Neural cell (in vitro differentiated cells): ENCODE measurements around the gene PP2D1. TPM values are rescaled to one million over a fixed set of nuclear protein-coding genes. Genes with fewer than 3 reads are reported as not detected.

Experiments used
- H2AFZ ChIP-seq: fragments of 200-600, 300-800 bp; sonication (generic), shearing (Covaris generic); 2 replicates; pipeline ENCODE4 v1.6.0; 2014; ENCODE audit warnings: low read depth, mild to moderate bottlenecking, antibody characterized with exemption, low read length, moderate library complexity
- H3F3A ChIP-seq: fragments of 200-600 bp; shearing (Covaris generic); 2 replicates; pipeline ENCODE4 v1.6.1; 2016; ENCODE audit warnings: mild to moderate bottlenecking, moderate library complexity, mixed read lengths, antibody characterized with exemption, low read length; ENCODE audit not compliant: insufficient read depth, poor library complexity, severe bottlenecking
- H3K27ac ChIP-seq: fragments of 200-600, 300-800 bp; sonication (generic), shearing (Covaris generic); 2 replicates; pipeline ENCODE4 v1.5.1; 2014; ENCODE audit warnings: mild to moderate bottlenecking, low read length, moderate library complexity
- H3K27me3 ChIP-seq: fragments of 300-800, 200-600 bp; sonication (generic), shearing (Covaris generic); 2 replicates; pipeline ENCODE4 v1.6.0; 2014; ENCODE audit warnings: mild to moderate bottlenecking, low read depth, low read length, moderate library complexity; ENCODE audit not compliant: insufficient read depth
- H3K36me3 ChIP-seq: fragments of 300-800, 200-600 bp; sonication (generic), shearing (Covaris generic); 2 replicates; pipeline ENCODE4 v1.5.1; 2014; ENCODE audit warnings: mild to moderate bottlenecking, antibody characterized with exemption, low read length, moderate library complexity; ENCODE audit not compliant: insufficient read depth
- H3K4me2 ChIP-seq: fragments of 300-800, 200-600 bp; sonication (generic), shearing (Covaris generic); 2 replicates; pipeline ENCODE4 v1.6.0; 2014; ENCODE audit warnings: mild to moderate bottlenecking, low read length
- H3K4me3 ChIP-seq: fragments of 300-800, 200-600 bp; sonication (generic), shearing (Covaris generic); 2 replicates; pipeline ENCODE4 v1.5.1; 2014; ENCODE audit warnings: mild to moderate bottlenecking, low read length, moderate library complexity
- H3K79me2 ChIP-seq: fragments of 200-600 bp; shearing (Covaris generic); replicated peaks from 2 replicates; pipeline ENCODE4 v1.6.0; 2014; ENCODE audit warnings: mild to moderate bottlenecking, low read length, moderate library complexity; ENCODE audit not compliant: insufficient read depth
- H3K9ac ChIP-seq: fragments of 300-800, 200-600 bp; sonication (generic), shearing (Covaris generic); 2 replicates; pipeline ENCODE4 v1.6.1; 2016; ENCODE audit warnings: mild to moderate bottlenecking, low read length, mixed read lengths
- H3K9me2 ChIP-seq: fragments of 200-600 bp; shearing (Covaris generic); 2 replicates; pipeline ENCODE4 v1.6.1; 2016; ENCODE audit warnings: mild to moderate bottlenecking, low read length, mixed read lengths; ENCODE audit not compliant: insufficient read depth
- H3K9me3 ChIP-seq: fragments of 200-600, 300-800 bp; sonication (generic), shearing (Covaris generic); 2 replicates; pipeline ENCODE4 v1.6.1; 2016; ENCODE audit warnings: mild to moderate bottlenecking, mixed run types, low read length, moderate library complexity, mixed read lengths
- H4K20me1 ChIP-seq: fragments of 200-600 bp; shearing (Covaris generic); 2 replicates; pipeline ENCODE4 v1.6.1; 2016; ENCODE audit warnings: mild to moderate bottlenecking, mixed run types; ENCODE audit not compliant: insufficient read depth
- EP300 ChIP-seq: fragments of 450-650 bp; conservative IDR thresholded peaks from 2 replicates; pipeline ENCODE4 v1.6.1; 2014; ENCODE audit warnings: antibody characterized with exemption, mild to moderate bottlenecking, moderate library complexity; ENCODE audit not compliant: poor library complexity, severe bottlenecking
- EZH2 ChIP-seq: fragments of 200-600, 300-800 bp; shearing (Covaris generic), sonication (generic); IDR thresholded peaks from 2 replicates; pipeline ENCODE4 v1.6.1; 2014; ENCODE audit warnings: antibody characterized with exemption, low read length, borderline replicate concordance, mild to moderate bottlenecking; ENCODE audit not compliant: insufficient read depth, poor library complexity, severe bottlenecking
- MXI1 ChIP-seq: fragments of 450-650 bp; conservative IDR thresholded peaks from 2 replicates; pipeline ENCODE4 v1.6.1; 2014; ENCODE audit warnings: antibody characterized with exemption, mild to moderate bottlenecking; ENCODE audit not compliant: poor library complexity, severe bottlenecking
- POLR2AphosphoS5 ChIP-seq: IDR thresholded peaks from 2 replicates; pipeline ENCODE4 v1.6.1; 2012
- RAD21 ChIP-seq: fragments of 450-650 bp; conservative IDR thresholded peaks from 2 replicates; pipeline ENCODE4 v1.6.1; 2014; ENCODE audit warnings: antibody characterized with exemption, mild to moderate bottlenecking, moderate library complexity
- SMC3 ChIP-seq: fragments of 450-650 bp; conservative IDR thresholded peaks from 2 replicates; pipeline ENCODE4 v1.6.1; 2014; ENCODE audit warnings: antibody characterized with exemption, mild to moderate bottlenecking, moderate library complexity; ENCODE audit not compliant: poor library complexity
- TAF1 ChIP-seq: IDR thresholded peaks from 2 replicates; pipeline ENCODE4 v1.6.1; 2012; ENCODE audit warnings: low read depth
- polyA plus RNA-seq: library from polyadenylated mRNA; depleted of rRNA; stranded (reverse); fragments of >200 nt; gene quantifications from 2 replicates; pipeline ENCODE4 v1.2.3, GENCODE V29; 2014
- TF ChIP-seq, protein P1 (sequence below): IDR thresholded peaks from 2 replicates; pipeline ENCODE4 v1.6.1; 2012; ENCODE audit warnings: borderline replicate concordance
- TF ChIP-seq, protein P2 (sequence below): fragments of 450-650 bp; IDR thresholded peaks from 2 replicates; pipeline ENCODE4 v1.5.1; 2014; ENCODE audit warnings: antibody characterized with exemption, mild to moderate bottlenecking, moderate library complexity; ENCODE audit not compliant: poor library complexity, severe bottlenecking

The PP2D1 gene
- polyA plus RNA-seq, 1 donor from 2014 or later, result not detected

DNA sequence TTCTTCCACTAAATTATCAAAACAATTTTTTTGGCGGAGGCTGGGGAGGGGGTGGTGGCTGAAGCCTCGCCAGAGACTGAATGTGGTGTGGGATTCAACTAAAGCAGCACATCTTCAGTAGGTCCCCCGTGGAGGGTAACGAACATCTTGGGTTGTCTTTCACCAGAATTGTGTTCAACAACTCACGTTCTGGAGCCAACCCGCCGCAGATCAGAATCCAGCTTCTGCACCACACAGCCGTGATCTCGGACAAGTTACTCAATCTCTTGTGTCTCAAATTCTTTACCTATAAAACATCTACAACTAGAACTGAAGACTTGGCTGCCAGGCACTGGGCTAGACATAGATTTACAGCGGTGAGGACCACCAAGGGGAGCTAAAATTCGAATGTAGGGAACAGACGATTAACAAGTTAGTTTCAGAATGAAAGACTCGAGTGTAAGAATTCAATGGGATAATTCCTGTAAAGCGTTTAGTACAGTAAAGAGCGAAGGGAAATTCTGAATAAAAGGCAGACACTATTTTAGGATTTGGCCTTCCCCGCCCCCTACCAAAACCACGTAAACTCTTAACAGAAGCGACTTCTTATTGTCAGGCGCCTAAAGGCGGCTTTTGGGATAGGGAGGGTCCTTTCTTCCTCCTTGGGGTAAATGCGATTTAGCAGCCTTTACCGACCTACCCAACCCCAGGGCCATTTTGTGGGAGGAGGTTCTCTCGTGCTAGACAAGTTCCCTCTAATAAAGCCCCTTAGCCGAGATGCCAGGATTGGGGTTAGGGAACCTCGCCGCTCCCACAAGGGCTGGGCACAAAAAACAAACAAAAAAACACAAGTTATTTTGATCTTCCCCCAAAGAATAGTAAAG lies 65.9 kb downstream of the PP2D1 start:
- H3K4me2 ChIP-seq, result peak overlapping the region; percentile 53
- H3K9me3 ChIP-seq, result no peaks in the 10 kb centered on the region
- no peaks in the 10 kb centered on the region for H3K36me3 ChIP-seq
- H3K79me2 ChIP-seq, result peaks cover 39% of the 10 kb centered on the region
- peak overlapping the region; percentile 97 for H3K27ac ChIP-seq
- peak overlapping the region; percentile 100 for H2AFZ ChIP-seq
- no peaks in the 10 kb centered on the region for H3K9me2 ChIP-seq
- peak overlapping the region; percentile 96 for H3K9ac ChIP-seq
- H3K4me3 ChIP-seq, result peak overlapping the region; percentile 95
- no peaks in the 10 kb centered on the region for H3F3A ChIP-seq
- TF ChIP-seq SMC3 (no peak), POLR2AphosphoS5 (no peak), RAD21 (no peak), MXI1 (no peak), TAF1 (no peak), EZH2 (no peak), EP300 (no peak)
- TF ChIP-seq, protein P1, sequence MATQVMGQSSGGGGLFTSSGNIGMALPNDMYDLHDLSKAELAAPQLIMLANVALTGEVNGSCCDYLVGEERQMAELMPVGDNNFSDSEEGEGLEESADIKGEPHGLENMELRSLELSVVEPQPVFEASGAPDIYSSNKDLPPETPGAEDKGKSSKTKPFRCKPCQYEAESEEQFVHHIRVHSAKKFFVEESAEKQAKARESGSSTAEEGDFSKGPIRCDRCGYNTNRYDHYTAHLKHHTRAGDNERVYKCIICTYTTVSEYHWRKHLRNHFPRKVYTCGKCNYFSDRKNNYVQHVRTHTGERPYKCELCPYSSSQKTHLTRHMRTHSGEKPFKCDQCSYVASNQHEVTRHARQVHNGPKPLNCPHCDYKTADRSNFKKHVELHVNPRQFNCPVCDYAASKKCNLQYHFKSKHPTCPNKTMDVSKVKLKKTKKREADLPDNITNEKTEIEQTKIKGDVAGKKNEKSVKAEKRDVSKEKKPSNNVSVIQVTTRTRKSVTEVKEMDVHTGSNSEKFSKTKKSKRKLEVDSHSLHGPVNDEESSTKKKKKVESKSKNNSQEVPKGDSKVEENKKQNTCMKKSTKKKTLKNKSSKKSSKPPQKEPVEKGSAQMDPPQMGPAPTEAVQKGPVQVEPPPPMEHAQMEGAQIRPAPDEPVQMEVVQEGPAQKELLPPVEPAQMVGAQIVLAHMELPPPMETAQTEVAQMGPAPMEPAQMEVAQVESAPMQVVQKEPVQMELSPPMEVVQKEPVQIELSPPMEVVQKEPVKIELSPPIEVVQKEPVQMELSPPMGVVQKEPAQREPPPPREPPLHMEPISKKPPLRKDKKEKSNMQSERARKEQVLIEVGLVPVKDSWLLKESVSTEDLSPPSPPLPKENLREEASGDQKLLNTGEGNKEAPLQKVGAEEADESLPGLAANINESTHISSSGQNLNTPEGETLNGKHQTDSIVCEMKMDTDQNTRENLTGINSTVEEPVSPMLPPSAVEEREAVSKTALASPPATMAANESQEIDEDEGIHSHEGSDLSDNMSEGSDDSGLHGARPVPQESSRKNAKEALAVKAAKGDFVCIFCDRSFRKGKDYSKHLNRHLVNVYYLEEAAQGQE, result no peak
- TF ChIP-seq, protein P2, sequence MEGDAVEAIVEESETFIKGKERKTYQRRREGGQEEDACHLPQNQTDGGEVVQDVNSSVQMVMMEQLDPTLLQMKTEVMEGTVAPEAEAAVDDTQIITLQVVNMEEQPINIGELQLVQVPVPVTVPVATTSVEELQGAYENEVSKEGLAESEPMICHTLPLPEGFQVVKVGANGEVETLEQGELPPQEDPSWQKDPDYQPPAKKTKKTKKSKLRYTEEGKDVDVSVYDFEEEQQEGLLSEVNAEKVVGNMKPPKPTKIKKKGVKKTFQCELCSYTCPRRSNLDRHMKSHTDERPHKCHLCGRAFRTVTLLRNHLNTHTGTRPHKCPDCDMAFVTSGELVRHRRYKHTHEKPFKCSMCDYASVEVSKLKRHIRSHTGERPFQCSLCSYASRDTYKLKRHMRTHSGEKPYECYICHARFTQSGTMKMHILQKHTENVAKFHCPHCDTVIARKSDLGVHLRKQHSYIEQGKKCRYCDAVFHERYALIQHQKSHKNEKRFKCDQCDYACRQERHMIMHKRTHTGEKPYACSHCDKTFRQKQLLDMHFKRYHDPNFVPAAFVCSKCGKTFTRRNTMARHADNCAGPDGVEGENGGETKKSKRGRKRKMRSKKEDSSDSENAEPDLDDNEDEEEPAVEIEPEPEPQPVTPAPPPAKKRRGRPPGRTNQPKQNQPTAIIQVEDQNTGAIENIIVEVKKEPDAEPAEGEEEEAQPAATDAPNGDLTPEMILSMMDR, result no peak
- H3K27me3 ChIP-seq, result no peaks in the 10 kb centered on the region
- no peaks in the 10 kb centered on the region for H4K20me1 ChIP-seq

DNA sequence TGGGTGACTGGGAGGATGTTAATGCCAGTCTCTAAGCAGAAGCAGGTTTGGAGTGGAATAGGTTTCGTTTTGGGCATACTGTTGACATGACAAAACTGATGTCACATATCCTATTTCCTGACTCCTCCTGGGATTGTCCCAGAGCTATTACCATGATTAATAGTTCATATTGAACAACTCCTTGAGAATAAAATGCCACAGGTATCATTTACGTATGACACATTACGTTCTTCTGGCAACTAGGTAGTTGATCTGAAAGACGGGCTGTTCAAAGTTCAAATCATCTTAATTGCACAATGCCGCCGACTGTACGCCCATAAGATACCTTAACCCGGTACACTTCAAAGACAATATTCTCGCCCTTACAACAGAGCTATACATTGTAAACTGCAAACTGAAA lies 66.5 kb downstream of the PP2D1 start:
- H3K4me3 ChIP-seq, result peak overlapping the region; percentile 95
- H3K9me2 ChIP-seq, result no peaks in the 10 kb centered on the region
- no peaks in the 10 kb centered on the region for H3F3A ChIP-seq
- no peak overlapping the region for H3K27ac ChIP-seq
- H3K9me3 ChIP-seq, result no peaks in the 10 kb centered on the region
- TF ChIP-seq EZH2, result no peak
- TF ChIP-seq POLR2AphosphoS5, result no peak
- TF ChIP-seq MXI1, result no peak
- TF ChIP-seq, protein P2, result no peak
- TF ChIP-seq SMC3, result no peak
- TF ChIP-seq EP300, result no peak
- no peak for TF ChIP-seq TAF1
- no peak for TF ChIP-seq RAD21
- TF ChIP-seq, protein P1, result no peak
- no peaks in the 10 kb centered on the region for H3K27me3 ChIP-seq
- peak overlapping the region; percentile 100 for H2AFZ ChIP-seq
- no peak overlapping the region for H3K4me2 ChIP-seq
- H3K79me2 ChIP-seq, result peaks cover 32% of the 10 kb centered on the region
- no peak overlapping the region for H3K9ac ChIP-seq
- no peaks in the 10 kb centered on the region for H4K20me1 ChIP-seq
- H3K36me3 ChIP-seq, result no peaks in the 10 kb centered on the region
